ENCODE data around the gene SPATA9. TPM values are rescaled to one million over a fixed set of nuclear protein-coding genes. Genes with fewer than 3 reads are reported as not detected.
"Not testable (repeated sequence)": the region's sequence is repeated elsewhere in the genome, so short reads cannot be mapped to it uniquely, and the experiment has no call there.

The SPATA9 gene
- total RNA-seq, 1 experiment from 2014 or later = not detected

GRCh38 chr5:95633671-95634070 is 49.1 kb downstream of the SPATA9 start:
- Histone ChIP-seq H4K20me1 (ENCODE audit: control insufficient read depth, insufficient read depth, insufficient read length) (no peaks in the 10 kb centered on the region), H3K79me1 (ENCODE audit: insufficient read depth, low read depth, low read length, poor library complexity, severe bottlenecking) (no peaks in the 10 kb centered on the region), H4K8ac (replicated peaks; ENCODE audit: insufficient read length, low read depth, low read length) (no peak overlapping the region), H2BK120ac (ENCODE audit: low read depth, low read length, poor library complexity, severe bottlenecking) (no peak overlapping the region), H3K9ac (ENCODE audit: extremely low read depth, insufficient read length, low read length) (no peak overlapping the region), H2AK5ac (ENCODE audit: insufficient read length, low read length) (no peak overlapping the region), H3T11ph (ENCODE audit: low read length) (no peak overlapping the region), H2BK15ac (ENCODE audit: low read depth, low read length) (no peak overlapping the region), H3K14ac (ENCODE audit: insufficient read depth, low read length) (no peak overlapping the region), H3K23ac (ENCODE audit: insufficient read length, low read depth, low read length) (no peak overlapping the region), H4K91ac (ENCODE audit: insufficient read length, low read depth, low read length) (no peak overlapping the region), H3K4me2 (ENCODE audit: insufficient read depth, insufficient read length, low read length) (no peak overlapping the region), H2AFZ (ENCODE audit: low read length) (no peak overlapping the region), H2BK5ac (ENCODE audit: insufficient read length, low read length) (no peak overlapping the region), H3K9me3 (ENCODE audit: control insufficient read depth, low read depth, low read length) (peaks cover 9% of the 10 kb centered on the region), H3K23me2 (ENCODE audit: insufficient read length, low read depth, low read length, poor library complexity, severe bottlenecking) (no peaks in the 10 kb centered on the region), H3K4ac (ENCODE audit: low read depth, low read length) (no peak overlapping the region), H3K27me3 (ENCODE audit: insufficient read depth, low read length) (no peaks in the 10 kb centered on the region), H3K27ac (ENCODE audit: insufficient read length, low read depth, low read length) (no peak overlapping the region), H2BK12ac (ENCODE audit: insufficient read length, low read depth, low read length) (no peak overlapping the region), H3K79me2 (ENCODE audit: insufficient read depth, low read length) (no peaks in the 10 kb centered on the region), H3K18ac (ENCODE audit: insufficient read length, low read depth, low read length) (no peak overlapping the region), H3K56ac (ENCODE audit: insufficient read length, low read depth, low read length) (no peak overlapping the region), H2BK20ac (ENCODE audit: low read depth, low read length, poor library complexity, severe bottlenecking) (no peak overlapping the region), H4K5ac (ENCODE audit: insufficient read length, low read depth, low read length) (no peak overlapping the region), H3K4me1 (ENCODE audit: insufficient read depth, low read length) (no peaks in the 10 kb centered on the region)
- WGBS (ENCODE audit: extremely low coverage, insufficient read length, low lambda C conversion rate) = no CpG with 5 or more reads among the region's 3 CpGs
- H3K27me3 Mint-ChIP-seq (ENCODE audit: low read depth) = peaks cover 3% of the 10 kb centered on the region; the same call in 1 of the 2 replicates
- H3K27ac Mint-ChIP-seq = no peak overlapping the region
- H3K4me1 Mint-ChIP-seq = peaks cover 0 to 6% of the 10 kb centered on the region in 2 experiments; a peak in 1 of 4 replicates
- DNase-seq = no peak
- H3K36me3 Mint-ChIP-seq (ENCODE audit: insufficient read depth in 1 of 3, low read depth in 3 of 3) = peaks cover 8 to 18% (median 11%) of the 10 kb centered on the region in 3 experiments
- H3K9me3 Mint-ChIP-seq = peaks cover 13 to 15% of the 10 kb centered on the region in 2 experiments; a peak in 4 of 5 replicates
- TF ChIP-seq, protein P1, sequence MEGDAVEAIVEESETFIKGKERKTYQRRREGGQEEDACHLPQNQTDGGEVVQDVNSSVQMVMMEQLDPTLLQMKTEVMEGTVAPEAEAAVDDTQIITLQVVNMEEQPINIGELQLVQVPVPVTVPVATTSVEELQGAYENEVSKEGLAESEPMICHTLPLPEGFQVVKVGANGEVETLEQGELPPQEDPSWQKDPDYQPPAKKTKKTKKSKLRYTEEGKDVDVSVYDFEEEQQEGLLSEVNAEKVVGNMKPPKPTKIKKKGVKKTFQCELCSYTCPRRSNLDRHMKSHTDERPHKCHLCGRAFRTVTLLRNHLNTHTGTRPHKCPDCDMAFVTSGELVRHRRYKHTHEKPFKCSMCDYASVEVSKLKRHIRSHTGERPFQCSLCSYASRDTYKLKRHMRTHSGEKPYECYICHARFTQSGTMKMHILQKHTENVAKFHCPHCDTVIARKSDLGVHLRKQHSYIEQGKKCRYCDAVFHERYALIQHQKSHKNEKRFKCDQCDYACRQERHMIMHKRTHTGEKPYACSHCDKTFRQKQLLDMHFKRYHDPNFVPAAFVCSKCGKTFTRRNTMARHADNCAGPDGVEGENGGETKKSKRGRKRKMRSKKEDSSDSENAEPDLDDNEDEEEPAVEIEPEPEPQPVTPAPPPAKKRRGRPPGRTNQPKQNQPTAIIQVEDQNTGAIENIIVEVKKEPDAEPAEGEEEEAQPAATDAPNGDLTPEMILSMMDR (conservative IDR thresholded peaks at IDR 0.05) = no peak
- H3K4me3 Mint-ChIP-seq = no peak overlapping the region

- H3K9me3 Mint-ChIP-seq = peaks cover 21 to 22% of the 10 kb centered on the region in 2 experiments
Observed at GRCh38 chr5:95632942-95633341, 49.8 kb downstream of the SPATA9 start.

More at GRCh38 chr5:95632942-95633341, 49.8 kb downstream of the SPATA9 start:
- H3K4ac ChIP-seq (ENCODE audit: low read depth, low read length); H4K91ac ChIP-seq (ENCODE audit: insufficient read length, low read depth, low read length); H3T11ph ChIP-seq (ENCODE audit: low read length); H3K9ac ChIP-seq (ENCODE audit: extremely low read depth, insufficient read length, low read length); H2BK120ac ChIP-seq (ENCODE audit: low read depth, low read length, poor library complexity, severe bottlenecking); H3K18ac ChIP-seq (ENCODE audit: insufficient read length, low read depth, low read length); H3K4me1 Mint-ChIP-seq; H4K20me1 ChIP-seq (ENCODE audit: control insufficient read depth, insufficient read depth, insufficient read length); H4K8ac ChIP-seq (replicated peaks; ENCODE audit: insufficient read length, low read depth, low read length); H3K4me2 ChIP-seq (ENCODE audit: insufficient read depth, insufficient read length, low read length); H3K27ac Mint-ChIP-seq; H4K5ac ChIP-seq (ENCODE audit: insufficient read length, low read depth, low read length); H2BK5ac ChIP-seq (ENCODE audit: insufficient read length, low read length); H3K79me2 ChIP-seq (ENCODE audit: insufficient read depth, low read length); H3K27ac ChIP-seq (ENCODE audit: insufficient read length, low read depth, low read length); H3K4me1 ChIP-seq (ENCODE audit: insufficient read depth, low read length); H3K23me2 ChIP-seq (ENCODE audit: insufficient read length, low read depth, low read length, poor library complexity, severe bottlenecking); H3K23ac ChIP-seq (ENCODE audit: insufficient read length, low read depth, low read length); H2AK5ac ChIP-seq (ENCODE audit: insufficient read length, low read length); H2BK15ac ChIP-seq (ENCODE audit: low read depth, low read length); H2BK20ac ChIP-seq (ENCODE audit: low read depth, low read length, poor library complexity, severe bottlenecking); H2AFZ ChIP-seq (ENCODE audit: low read length); H3K79me1 ChIP-seq (ENCODE audit: insufficient read depth, low read depth, low read length, poor library complexity, severe bottlenecking); H3K56ac ChIP-seq (ENCODE audit: insufficient read length, low read depth, low read length); H3K4me3 Mint-ChIP-seq; H2BK12ac ChIP-seq (ENCODE audit: insufficient read length, low read depth, low read length); H3K14ac ChIP-seq (ENCODE audit: insufficient read depth, low read length); H3K27me3 ChIP-seq (ENCODE audit: insufficient read depth, low read length); DNase-seq; H3K27me3 Mint-ChIP-seq (ENCODE audit: low read depth): not testable (repeated sequence)
- no CpG with 5 or more reads among the region's 2 CpGs for WGBS (ENCODE audit: extremely low coverage, insufficient read length, low lambda C conversion rate)
- H3K9me3 ChIP-seq (ENCODE audit: control insufficient read depth, low read depth, low read length) = peaks cover 16% of the 10 kb centered on the region
- H3K36me3 Mint-ChIP-seq (ENCODE audit: insufficient read depth in 1 of 3, low read depth in 3 of 3) = peaks cover 11 to 25% (median 14%) of the 10 kb centered on the region in 3 experiments

All from H9 (cell line).